GM19025 (cell line): ENCODE results near the gene GSK3A.
A peak's percentile ranks its signal among the peaks of the same experiment; 100 is the strongest.

ENCODE experiments used
- ATAC-seq: cut with Tn5 transposase; IDR thresholded peaks from one replicate; pipeline ENCODE4 v1.9.1; 2021; ENCODE audit warnings: mild to moderate bottlenecking, low read depth, moderate library complexity; ENCODE audit not compliant: unreplicated experiment

GSK3A gene

GRCh38 chr19:42204664-42205063, 37.7 kb downstream of the GSK3A start:
- no peak for ATAC-seq

- no peak for ATAC-seq
Measured at GRCh38 chr19:42203700-42204099, 38.7 kb downstream of the GSK3A start.

GRCh38 chr19:42202290-42202880, 40.0 kb downstream of the GSK3A start:
- no peak for ATAC-seq

- ATAC-seq = no peak
Measured at GRCh38 chr19:42201489-42202289, 40.7 kb downstream of the GSK3A start.

GRCh38 chr19:42200116-42200715, 42.2 kb downstream of the GSK3A start:
- no peak for ATAC-seq

GRCh38 chr19:42199440-42200115, 42.8 kb downstream of the GSK3A start:
- ATAC-seq = peak; percentile 50

- peak; percentile 42 for ATAC-seq
Measured at GRCh38 chr19:42198676-42199439, 43.5 kb downstream of the GSK3A start.

- ATAC-seq = no peak
Measured at GRCh38 chr19:42197375-42197817, 45.0 kb downstream of the GSK3A start.

- ATAC-seq = no peak
Measured at GRCh38 chr19:42196011-42197001, 46.1 kb downstream of the GSK3A start.

GRCh38 chr19:42193706-42194105, 48.7 kb downstream of the GSK3A start:
- ATAC-seq = no peak

- no peak for ATAC-seq
Measured at GRCh38 chr19:42193294-42193693, 49.1 kb downstream of the GSK3A start.

GRCh38 chr19:42191855-42192254, 50.5 kb downstream of the GSK3A start:
- ATAC-seq = no peak

GRCh38 chr19:42191330-42191729, 51.1 kb downstream of the GSK3A start:
- ATAC-seq = no peak

GRCh38 chr19:42189133-42189532, 53.3 kb downstream of the GSK3A start:
- ATAC-seq = no peak

GRCh38 chr19:42188665-42189064, 53.7 kb downstream of the GSK3A start:
- ATAC-seq = no peak

- no peak for ATAC-seq
Measured at GRCh38 chr19:42185277-42185676, 57.1 kb downstream of the GSK3A start.

- no peak for ATAC-seq
Measured at GRCh38 chr19:42184401-42184861, 58.0 kb downstream of the GSK3A start.
